HG03558 (cell line): ENCODE data around the gene ACTA2.
A peak's percentile ranks its signal among the peaks of the same experiment; 100 is the strongest.

Source experiments
- ATAC-seq: cut with Tn5 transposase; IDR thresholded peaks from one replicate; pipeline ENCODE4 v1.9.1; 2021; ENCODE audit warnings: moderate number of reproducible peaks; ENCODE audit not compliant: unreplicated experiment; ENCODE audit errors: extremely low read depth

ACTA2 gene

GRCh38 chr10:88926566-88927415 lies 25.8 kb downstream of the ACTA2 start:
- ATAC-seq, result no peak

- no peak for ATAC-seq
Measured at GRCh38 chr10:88923520-88923919, 29.1 kb downstream of the ACTA2 start.

GRCh38 chr10:88922041-88922440 lies 30.5 kb downstream of the ACTA2 start:
- no peak for ATAC-seq

- no peak for ATAC-seq
Measured at GRCh38 chr10:88920986-88921593, 31.5 kb downstream of the ACTA2 start.

DNA sequence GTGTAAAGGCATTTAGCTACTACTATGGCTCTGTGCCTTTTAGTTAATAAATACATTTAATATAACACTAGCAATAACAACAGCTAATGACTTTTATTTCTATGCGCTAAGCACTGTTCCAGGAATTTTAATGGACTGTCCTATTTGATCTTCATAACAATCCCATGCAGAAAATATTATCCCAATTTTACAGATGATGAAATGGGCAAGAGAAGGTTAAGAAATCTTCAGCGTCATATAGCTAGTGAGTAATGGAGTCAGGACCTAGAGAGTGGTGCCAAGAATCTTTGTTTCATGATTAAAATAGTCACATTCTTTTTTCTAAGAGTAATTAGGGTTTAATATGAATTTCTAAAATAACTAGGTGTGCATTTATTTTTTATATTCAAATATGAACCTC lies 32.4 kb downstream of the ACTA2 start:
- ATAC-seq, result no peak

GRCh38 chr10:88919041-88919440 lies 33.5 kb downstream of the ACTA2 start:
- no peak for ATAC-seq

DNA sequence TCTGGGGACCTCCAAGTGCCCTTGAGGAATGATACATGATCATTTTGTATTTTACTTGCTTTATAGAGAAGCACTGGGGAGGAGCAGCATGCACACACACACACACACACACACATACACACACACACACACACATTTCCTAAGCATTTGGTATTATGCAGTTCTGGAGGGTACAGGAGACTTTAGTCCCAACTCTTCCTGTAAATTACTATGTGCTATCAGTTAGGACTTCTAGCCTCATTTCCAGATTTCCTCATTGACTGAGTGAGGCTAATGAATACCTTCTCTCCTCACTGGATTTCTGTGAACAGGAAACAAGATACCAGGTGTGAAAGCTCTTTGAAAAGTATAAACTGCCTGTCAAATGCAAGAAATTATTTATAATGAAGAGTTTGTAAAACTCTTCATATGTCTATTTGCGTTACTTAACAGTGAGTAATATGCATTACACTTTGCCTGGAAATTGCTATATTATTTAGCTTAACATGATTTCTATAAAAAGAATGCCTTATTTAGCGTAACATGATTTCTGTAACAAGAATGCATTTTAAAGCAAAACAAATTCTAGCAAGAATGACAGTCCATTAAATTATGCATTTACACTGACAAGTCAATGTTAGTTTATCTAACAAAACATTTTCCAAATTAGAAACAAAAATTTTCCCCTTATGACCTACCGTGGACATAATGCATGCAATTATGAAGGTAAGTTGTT lies 34.2 kb downstream of the ACTA2 start:
- ATAC-seq, result no peak

DNA sequence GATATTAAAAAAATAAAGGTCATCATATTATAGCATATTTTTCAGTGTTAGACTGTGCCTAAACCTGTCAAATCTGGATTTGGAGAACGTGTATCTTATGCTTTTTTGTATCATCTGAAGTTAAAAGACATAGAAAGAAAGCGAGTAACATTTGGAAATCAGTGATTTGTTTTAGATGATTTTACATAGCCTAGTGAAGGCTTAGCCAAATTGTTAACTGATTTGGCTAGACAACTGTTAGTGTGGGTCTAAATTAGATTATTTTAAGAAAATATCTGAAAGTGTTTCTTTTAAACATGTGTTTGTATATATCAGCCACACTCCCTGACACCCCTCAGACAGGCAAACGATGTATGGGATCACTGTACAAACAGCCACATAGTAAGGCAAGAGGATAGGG lies 35.6 kb downstream of the ACTA2 start:
- ATAC-seq, result no peak

DNA sequence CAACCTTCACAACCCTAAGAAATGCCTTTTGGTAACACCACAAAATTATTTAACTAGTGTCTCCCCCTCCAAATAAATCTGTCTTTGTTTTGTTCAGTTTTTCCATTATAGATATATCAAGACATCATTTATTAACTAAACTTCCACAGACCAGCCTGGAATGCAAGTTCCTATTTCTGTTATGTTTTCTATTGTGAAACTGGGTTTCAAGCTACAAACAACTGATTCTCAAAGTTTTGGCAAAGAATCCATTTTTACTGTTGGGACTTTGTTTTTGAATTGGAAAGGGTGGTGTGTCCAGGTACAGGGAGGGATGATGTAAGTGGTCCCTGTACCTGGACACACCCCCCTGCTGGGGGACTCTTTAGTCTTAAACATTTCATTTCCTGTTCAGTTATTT lies 36.3 kb downstream of the ACTA2 start:
- ATAC-seq, result no peak

GRCh38 chr10:88915781-88916180 lies 36.8 kb downstream of the ACTA2 start:
- no peak for ATAC-seq

GRCh38 chr10:88913788-88914187 lies 38.8 kb downstream of the ACTA2 start:
- ATAC-seq, result no peak

GRCh38 chr10:88913127-88913526 lies 39.4 kb downstream of the ACTA2 start:
- ATAC-seq, result no peak

DNA sequence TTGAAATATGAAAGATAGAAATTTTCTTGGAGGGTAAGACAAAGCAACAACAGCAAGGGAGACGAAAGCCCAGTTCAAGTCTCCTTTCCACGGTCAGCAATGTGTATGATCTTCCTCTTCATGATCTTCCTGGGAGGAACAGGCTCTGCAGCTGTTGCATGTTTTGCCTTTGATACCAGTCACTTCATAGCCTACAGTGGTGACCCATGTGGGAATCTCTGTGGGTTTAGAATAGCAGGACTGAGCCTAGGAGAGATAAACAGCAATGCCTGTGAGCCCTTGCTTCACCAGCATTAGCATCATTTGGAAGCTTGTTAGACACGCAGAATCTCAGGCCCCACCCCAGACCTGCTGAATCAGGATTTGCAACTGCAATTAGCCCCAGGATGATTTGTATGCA lies 40.7 kb downstream of the ACTA2 start:
- ATAC-seq, result no peak

- ATAC-seq, result no peak
Measured at GRCh38 chr10:88911116-88911515, 41.5 kb downstream of the ACTA2 start.

DNA sequence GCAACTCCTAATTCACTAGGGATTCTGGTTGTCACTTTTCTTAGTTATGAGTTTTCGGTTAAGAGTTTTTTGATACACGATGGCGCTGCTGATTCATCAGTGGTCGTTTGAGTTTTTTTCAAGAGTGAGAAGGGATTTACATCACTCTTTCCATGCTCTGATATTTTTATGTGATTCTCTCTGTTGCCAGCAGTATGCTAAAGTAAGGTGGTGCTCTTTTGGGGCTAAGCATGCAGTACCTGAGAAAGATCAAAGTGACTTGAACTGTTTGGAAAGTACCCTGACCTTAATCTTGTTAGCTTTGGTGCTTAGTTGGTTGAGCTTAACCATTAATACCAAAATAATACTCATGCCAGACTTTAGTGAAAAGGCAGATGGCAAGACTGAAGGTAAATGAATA lies 44.4 kb downstream of the ACTA2 start:
- no peak for ATAC-seq

GRCh38 chr10:88906921-88907320 lies 45.7 kb downstream of the ACTA2 start:
- ATAC-seq, result no peak

DNA sequence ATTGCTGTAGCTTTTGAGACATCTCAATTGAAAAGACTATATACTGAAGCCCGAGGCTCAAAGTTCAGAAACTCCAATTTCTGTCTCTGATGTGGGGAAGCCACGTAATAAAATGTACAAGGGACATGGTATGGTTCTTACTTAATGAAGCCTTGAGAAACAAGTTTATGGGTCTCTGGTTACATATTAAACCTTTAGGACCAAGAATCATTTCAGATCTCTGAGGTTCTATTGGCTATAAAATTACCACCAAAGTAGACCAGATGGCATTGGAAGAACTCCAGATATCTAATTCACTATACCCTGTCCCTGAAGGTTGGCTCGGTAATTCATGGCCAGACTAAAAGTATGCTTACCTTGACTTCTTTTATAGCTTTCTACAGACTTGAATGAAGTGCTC lies 48.9 kb downstream of the ACTA2 start:
- no peak for ATAC-seq

DNA sequence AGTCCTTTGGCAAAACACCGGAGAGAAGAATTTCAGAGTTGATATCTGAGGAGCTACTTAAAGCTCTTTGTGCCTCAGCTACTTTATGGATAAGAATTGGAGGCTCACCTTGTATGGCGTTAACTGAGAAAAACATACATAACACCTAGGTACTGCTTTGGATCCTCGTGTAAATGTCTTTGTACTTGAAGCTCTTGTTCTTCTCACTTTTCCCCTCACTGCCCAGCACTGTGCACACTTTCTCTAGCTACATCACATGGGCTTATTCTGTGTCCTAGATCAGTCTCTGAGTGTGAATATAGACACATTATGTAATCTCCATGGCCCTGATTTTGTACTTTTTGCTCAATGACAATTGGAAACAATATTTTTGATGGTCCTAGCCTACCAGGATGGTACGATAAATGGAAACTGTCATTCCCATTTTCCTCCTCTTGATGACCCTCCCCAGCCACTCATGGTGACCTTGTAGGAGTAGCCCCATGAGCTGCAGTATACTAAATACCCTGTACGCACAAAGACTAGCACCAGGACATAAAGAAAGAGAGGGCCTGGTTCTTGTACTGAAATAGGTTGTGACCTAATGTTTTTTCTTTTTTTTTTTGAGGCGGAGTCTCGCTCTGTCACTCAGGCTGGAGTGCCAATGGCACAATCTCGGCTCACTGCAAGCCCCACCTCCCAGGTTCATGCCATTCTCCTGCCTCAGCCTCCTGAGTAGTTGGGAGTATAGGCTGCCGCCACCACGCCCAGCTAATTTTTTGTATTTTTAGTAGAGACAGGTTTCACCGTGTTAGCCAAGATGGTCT lies 50.4 kb downstream of the ACTA2 start:
- ATAC-seq, result peak; percentile 5

GRCh38 chr10:88901206-88901983 lies 51.2 kb downstream of the ACTA2 start:
- peak; percentile 77 for ATAC-seq

DNA sequence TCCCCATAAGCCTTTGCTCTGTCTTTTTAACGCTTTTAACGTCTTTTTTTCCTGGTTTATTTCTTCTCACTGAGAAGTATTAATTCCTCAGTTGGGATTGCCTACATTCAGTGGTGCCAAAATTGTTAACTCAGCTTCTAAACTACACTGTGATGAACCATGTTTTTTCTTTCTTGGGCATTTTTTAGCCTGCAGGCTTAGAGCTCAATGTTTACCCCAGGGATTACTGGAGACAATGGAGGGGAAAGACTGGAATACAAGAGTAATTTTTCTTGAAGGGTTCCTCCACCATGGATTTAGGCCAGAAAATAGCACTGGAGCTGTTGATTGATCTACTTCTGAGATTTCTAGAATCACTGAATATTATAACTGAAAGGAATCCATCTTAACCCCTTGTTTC lies 52.7 kb downstream of the ACTA2 start:
- no peak for ATAC-seq
